Testis (tissue), 2 donors: ENCODE measurements around the gene SLC39A5.

ENCODE experiments used
- POLR2A ChIP-seq: fragments of 450-650 bp; IDR thresholded peaks from one replicate; pipeline ENCODE4 v1.6.1; 2017; ENCODE audit warnings: antibody characterized with exemption, mild to moderate bottlenecking, moderate library complexity
- TF ChIP-seq, protein P1 (sequence below), 3 experiments: fragments of 450-650 bp in 2 of 3; fragments of 200-600 bp in 1 of 3; sonication (generic) in 1 of 3; IDR thresholded peaks; one replicate each; pipeline ENCODE4 v1.5.1; 2016 to 2019; ENCODE audit warnings: antibody characterized with exemption in 3 of 3, mild to moderate bottlenecking in 2 of 3, moderate library complexity in 1 of 3

- TF ChIP-seq POLR2A: no peak
- TF ChIP-seq, protein P1, sequence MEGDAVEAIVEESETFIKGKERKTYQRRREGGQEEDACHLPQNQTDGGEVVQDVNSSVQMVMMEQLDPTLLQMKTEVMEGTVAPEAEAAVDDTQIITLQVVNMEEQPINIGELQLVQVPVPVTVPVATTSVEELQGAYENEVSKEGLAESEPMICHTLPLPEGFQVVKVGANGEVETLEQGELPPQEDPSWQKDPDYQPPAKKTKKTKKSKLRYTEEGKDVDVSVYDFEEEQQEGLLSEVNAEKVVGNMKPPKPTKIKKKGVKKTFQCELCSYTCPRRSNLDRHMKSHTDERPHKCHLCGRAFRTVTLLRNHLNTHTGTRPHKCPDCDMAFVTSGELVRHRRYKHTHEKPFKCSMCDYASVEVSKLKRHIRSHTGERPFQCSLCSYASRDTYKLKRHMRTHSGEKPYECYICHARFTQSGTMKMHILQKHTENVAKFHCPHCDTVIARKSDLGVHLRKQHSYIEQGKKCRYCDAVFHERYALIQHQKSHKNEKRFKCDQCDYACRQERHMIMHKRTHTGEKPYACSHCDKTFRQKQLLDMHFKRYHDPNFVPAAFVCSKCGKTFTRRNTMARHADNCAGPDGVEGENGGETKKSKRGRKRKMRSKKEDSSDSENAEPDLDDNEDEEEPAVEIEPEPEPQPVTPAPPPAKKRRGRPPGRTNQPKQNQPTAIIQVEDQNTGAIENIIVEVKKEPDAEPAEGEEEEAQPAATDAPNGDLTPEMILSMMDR (IDR thresholded peaks at IDR 0.05): no peak
Observed at GRCh38 chr12:56252649-56253048, 22.8 kb downstream of the SLC39A5 start.
